Right forelimb (tissue), 1 donor: ENCODE results near the gene LDAF1.
"Not testable (repeated sequence)": the region's sequence is repeated elsewhere in the genome, so short reads cannot be mapped to it uniquely, and the experiment has no call there.

Experiments
- DNase-seq: peaks from one replicate; pipeline ENCODE4 v3.0.0-alpha.2; 2018

Gene LDAF1

GRCh38 chr16:21158208-21159110, at the start of gene LDAF1:
Gene LDAF1 (plus strand): TSS chr16:21158674. CDS start chr16:21161183, 2,509 bp downstream.
- DNase-seq = peak; percentile 86

GRCh38 chr16:21115551-21115950, 42.9 kb upstream of the LDAF1 start:
- DNase-seq = not testable (repeated sequence)

GRCh38 chr16:21116148-21116693, 42.3 kb upstream of the LDAF1 start:
- DNase-seq = no peak

- no peak for DNase-seq
Observed at GRCh38 chr16:21117567-21117966, 40.9 kb upstream of the LDAF1 start.

- no peak for DNase-seq
Observed at GRCh38 chr16:21120976-21121520, 37.4 kb upstream of the LDAF1 start.

GRCh38 chr16:21125191-21125590, 33.3 kb upstream of the LDAF1 start:
- DNase-seq = no peak

GRCh38 chr16:21126518-21126917, 32.0 kb upstream of the LDAF1 start:
- DNase-seq = no peak

- DNase-seq = no peak
Observed at GRCh38 chr16:21128991-21129390, 29.5 kb upstream of the LDAF1 start.

GRCh38 chr16:21130811-21131210, 27.7 kb upstream of the LDAF1 start:
- DNase-seq = no peak

GRCh38 chr16:21134053-21134452, 24.4 kb upstream of the LDAF1 start:
- no peak for DNase-seq

- no peak for DNase-seq
Observed at GRCh38 chr16:21145738-21146137, 12.7 kb upstream of the LDAF1 start.

GRCh38 chr16:21150375-21151001, 8.0 kb upstream of the LDAF1 start, which contains the start of gene DNAH3:
Gene DNAH3 (minus strand): TSS chr16:21150846. CDS start chr16:21150319, 527 bp downstream.
- no peak for DNase-seq

- DNase-seq = not testable (repeated sequence)
Observed at GRCh38 chr16:21152160-21153030, 6.1 kb upstream of the LDAF1 start.

- not testable (repeated sequence) for DNase-seq
Observed at GRCh38 chr16:21153124-21153729, 5.2 kb upstream of the LDAF1 start.

GRCh38 chr16:21156011-21156410, 2.5 kb upstream of the LDAF1 start:
- not testable (repeated sequence) for DNase-seq

- peak; percentile 62 for DNase-seq
Observed at GRCh38 chr16:21156767-21157467, 1.6 kb upstream of the LDAF1 start.

- no peak for DNase-seq
Observed at GRCh38 chr16:21157632-21158031, 842 bp upstream of the LDAF1 start.

GRCh38 chr16:21159281-21159951, 942 bp downstream of the LDAF1 start:
- peak; percentile 46 for DNase-seq

- DNase-seq = no peak
Observed at GRCh38 chr16:21160276-21160675, 1.8 kb downstream of the LDAF1 start.

- DNase-seq = no peak
Observed at GRCh38 chr16:21161211-21161610, 2.7 kb downstream of the LDAF1 start.
